Sciatic nerve (tissue), 1 donor: ENCODE data around the gene PFAS. TPM values are rescaled to one million over a fixed set of nuclear protein-coding genes. Genes with fewer than 3 reads are reported as not detected.

Experiments
- total RNA-seq: library from RNA; stranded (reverse); fragmentation: NEBNext Ultra II Directional; extraction: Animal tissue kit (Norgen Biotek cat#: 25700); gene quantifications from one replicate; pipeline ENCODE4 v1.2.1, GENCODE V29; 2021
- donor health status: DM: no; HTN: no; CAD: no.

PFAS gene
- total RNA-seq, 1 donor from 2014 or later = 27.5 TPM

Other genes with a start within 250 kb of the PFAS start
- not detected for gene GUCY2D, start 246.7 kb upstream of the PFAS start, total RNA-seq
- not detected for gene ALOX15B, start 210.2 kb upstream of the PFAS start, total RNA-seq
- not detected for gene ALOX12B, start 161.6 kb upstream of the PFAS start, total RNA-seq
- not detected for gene ALOXE3, start 130.8 kb upstream of the PFAS start, total RNA-seq
- gene HES7, start 125.2 kb upstream of the PFAS start, total RNA-seq = 1.1 TPM
- gene PER1, start 96.9 kb upstream of the PFAS start, total RNA-seq = 182 TPM
- 108 TPM for gene VAMP2, start 86.3 kb upstream of the PFAS start, total RNA-seq
- gene TMEM107, start 72.9 kb upstream of the PFAS start, total RNA-seq = 23.0 TPM
- gene BORCS6, start 59.1 kb upstream of the PFAS start, total RNA-seq = 14.4 TPM
- gene AURKB, start 38.7 kb upstream of the PFAS start, total RNA-seq = 48.5 TPM
- 54.5 TPM for gene CTC1, start 1.2 kb upstream of the PFAS start, total RNA-seq
- gene RANGRF, start 39.4 kb downstream of the PFAS start, total RNA-seq = 20.9 TPM
- gene SLC25A35, start 46.1 kb downstream of the PFAS start, total RNA-seq = 6.7 TPM
- gene ARHGEF15, start 61.0 kb downstream of the PFAS start, total RNA-seq = 32.1 TPM
- not detected for gene ODF4, start 90.6 kb downstream of the PFAS start, total RNA-seq
- 1,229 TPM for gene RPL26, start 133.9 kb downstream of the PFAS start, total RNA-seq
- not detected for gene RNF222, start 148.5 kb downstream of the PFAS start, total RNA-seq
- gene NDEL1, start 186.6 kb downstream of the PFAS start, total RNA-seq = 86.7 TPM